ENCODE data around the gene HSPBP1. TPM values are rescaled to one million over a fixed set of nuclear protein-coding genes. Genes with fewer than 3 reads are reported as not detected.

The HSPBP1 gene
- polyA plus RNA-seq, 1 donor: 25.6 TPM

DNA sequence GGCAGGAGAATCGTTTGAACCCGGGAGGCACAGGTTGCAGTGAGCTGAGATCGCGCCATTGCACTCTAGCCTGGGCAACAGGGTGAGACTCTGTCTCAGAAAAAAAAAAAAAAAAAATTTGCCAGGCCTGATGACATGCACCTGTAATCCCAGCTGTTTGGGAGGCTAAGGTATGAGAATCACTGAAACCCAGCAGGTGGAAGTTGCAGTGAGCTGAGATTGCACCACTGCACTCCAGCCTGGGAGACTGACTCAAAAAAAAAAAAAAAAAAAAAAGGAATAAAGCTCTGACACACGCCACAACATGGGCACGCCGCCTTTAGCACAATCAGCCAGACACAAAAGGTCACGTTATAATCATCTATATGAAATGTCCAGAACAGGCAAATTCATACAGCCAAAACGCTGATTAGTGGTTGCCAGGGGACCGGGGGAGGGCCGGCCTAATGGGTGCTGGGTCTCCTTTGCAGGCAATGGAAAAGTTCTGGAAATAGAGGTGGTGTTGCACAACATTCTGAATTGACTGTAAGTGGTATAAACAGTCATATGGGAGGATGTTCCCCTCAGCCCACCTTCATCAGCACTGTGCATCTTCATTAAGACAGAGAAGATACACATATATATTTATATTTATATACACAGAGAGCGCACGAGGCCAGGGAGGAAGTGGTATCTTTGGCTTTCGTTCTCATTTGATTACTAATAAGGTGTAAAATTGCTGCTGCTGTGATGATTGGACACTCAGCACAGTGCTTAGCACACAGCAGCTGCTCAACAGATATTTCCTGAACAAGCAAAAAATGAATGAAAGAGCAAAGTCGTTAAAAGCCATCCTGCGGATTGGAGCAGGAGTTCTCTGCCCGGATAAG, 3.8 kb downstream of the HSPBP1 start:
- DNase-seq (ENCODE audit: low read depth): no peak

- DNase-seq (ENCODE audit: low read depth): no peak
These were observed 5.8 kb downstream of the HSPBP1 start for GRCh38 chr19:55273978-55274707.

- no peak for DNase-seq (ENCODE audit: low read depth)
These were observed 7.8 kb downstream of the HSPBP1 start for GRCh38 chr19:55272142-55272541.

GRCh38 chr19:55270172-55270942, 9.6 kb downstream of the HSPBP1 start:
- no peak for DNase-seq (ENCODE audit: low read depth)

DNA sequence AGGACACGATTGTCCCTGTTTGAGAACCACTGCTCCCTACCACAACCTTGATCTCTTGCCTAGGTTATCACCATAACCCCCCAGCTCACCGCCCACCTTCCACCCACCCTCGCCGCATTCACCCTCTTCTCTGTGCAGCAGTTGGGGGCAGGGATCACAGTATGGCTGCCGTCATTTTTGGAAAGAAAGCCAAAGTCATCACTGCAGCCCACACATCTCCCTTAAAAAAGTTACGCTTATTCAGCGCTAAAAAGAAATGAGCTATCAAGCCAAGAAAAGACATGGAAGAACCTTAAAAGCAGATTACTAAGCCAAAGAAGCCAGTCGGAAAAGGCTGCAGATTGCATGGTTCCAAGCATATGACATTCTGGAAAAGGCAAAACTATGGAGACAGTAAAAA, 10.6 kb downstream of the HSPBP1 start:
- DNase-seq (ENCODE audit: low read depth): no peak

DNA sequence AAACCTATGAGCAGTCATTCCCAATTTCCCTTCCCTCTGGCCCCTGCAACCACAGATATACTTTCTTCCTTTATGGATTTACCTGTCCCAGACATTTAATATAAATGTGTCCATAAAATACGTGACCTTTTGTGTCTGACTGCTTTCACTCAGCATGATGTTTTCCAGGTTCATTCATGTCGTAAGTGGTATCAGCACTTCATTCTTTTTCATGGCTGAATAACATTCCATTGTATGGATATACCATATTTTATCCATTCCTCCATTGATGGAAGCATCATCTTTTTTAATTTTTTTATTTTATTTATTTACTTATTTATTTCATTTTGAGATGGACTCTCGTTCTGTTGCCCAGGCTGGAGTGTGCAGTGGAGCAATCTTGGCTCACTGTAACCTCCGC, 13.1 kb downstream of the HSPBP1 start:
- no peak for DNase-seq (ENCODE audit: low read depth)

DNA sequence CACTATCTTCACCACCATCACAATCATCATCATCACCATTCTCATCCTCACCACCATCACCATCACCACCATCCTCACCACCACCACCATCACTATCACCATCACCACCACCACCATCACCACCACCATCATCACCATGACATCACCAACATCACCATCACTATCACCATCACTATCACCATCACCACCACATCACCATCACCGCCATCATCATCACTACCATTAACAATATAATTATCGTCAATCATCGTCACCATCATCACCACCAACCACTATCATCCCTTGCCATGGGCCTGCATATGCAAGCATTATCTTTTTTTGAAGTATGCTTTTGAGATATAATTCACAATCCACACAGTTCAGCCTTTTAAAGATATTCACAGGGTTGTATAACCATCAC, 13.5 kb downstream of the HSPBP1 start:
- DNase-seq (ENCODE audit: low read depth): no peak

DNA sequence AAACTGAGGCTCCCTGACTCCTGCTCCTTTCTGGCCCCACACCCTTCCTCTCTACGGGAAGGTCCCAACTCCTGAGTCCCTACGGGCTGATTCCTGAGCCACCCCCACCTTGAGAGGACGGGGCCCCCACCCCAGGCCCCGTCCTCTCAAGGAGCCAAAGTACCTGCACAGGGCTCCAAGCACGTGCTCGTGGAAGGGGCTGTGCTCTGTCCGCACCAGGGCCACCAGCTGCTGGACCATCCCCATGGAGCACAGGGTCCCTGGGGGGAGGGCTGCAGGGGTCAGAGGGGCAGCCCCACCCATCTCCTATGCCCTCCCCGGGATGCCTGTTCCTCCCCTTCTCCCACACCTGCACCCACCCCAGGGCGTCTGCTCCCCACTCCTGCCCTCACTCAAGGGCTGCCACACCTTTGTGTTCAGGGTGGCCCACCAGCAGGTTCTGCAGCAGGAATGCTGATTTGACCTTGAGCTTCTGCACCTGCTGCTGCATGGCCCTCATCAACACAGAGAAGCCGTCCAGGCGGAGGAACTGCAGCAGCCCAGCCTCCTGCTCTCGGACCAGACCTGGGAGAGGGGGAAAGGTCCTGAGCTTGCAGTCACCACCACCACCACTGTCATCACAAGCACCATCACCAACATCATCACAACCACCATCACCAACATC, 14.1 kb downstream of the HSPBP1 start:
- DNase-seq (ENCODE audit: low read depth): no peak

- DNase-seq (ENCODE audit: low read depth): no peak
These were observed 14.7 kb downstream of the HSPBP1 start for GRCh38 chr19:55265173-55265572.

GRCh38 chr19:55264531-55264930, 15.4 kb downstream of the HSPBP1 start:
- no peak for DNase-seq (ENCODE audit: low read depth)

DNA sequence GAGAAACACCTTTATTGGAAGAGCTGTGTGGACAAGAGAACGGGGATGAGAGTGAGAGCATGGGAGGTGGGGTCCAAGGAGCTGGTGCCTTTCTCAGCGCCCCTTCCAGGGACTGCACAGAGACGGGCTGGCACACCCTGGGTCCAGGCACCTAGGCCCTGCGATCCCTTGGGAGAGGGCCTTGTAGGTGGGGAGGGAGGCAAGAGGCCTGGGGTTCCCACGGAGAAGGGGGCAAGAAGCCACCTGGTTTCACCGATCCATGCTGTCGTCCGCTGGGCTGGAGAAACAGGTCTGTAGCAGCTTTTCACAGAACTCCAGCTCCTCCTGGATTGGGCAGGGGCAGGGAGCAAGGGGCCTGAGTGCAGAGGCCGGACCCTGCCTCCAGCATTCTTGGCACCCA, 17.6 kb downstream of the HSPBP1 start:
- DNase-seq (ENCODE audit: low read depth): no peak

DNA sequence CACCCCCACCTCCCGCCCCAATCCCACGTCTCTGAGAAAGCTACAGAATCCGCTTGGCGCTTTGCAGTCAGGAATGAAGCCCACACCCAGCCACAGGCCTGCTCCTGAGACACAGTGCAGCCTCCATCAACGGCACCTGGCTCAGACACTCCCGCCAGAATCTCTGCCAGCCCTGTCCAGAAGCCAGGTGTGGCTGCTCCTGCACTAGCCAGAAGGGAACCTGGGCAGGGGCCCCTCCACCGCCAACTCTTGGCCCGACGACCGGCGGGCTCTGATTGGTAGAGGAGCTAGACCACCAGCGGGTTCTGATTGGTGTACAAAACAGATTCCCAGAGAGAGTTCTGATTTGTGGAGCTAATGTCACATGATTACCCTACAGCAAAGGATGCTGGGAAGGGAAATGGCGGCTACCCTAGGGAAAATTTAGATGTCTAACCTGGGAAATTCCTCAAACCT, 18.2 kb downstream of the HSPBP1 start:
- no peak for DNase-seq (ENCODE audit: low read depth)

DNA sequence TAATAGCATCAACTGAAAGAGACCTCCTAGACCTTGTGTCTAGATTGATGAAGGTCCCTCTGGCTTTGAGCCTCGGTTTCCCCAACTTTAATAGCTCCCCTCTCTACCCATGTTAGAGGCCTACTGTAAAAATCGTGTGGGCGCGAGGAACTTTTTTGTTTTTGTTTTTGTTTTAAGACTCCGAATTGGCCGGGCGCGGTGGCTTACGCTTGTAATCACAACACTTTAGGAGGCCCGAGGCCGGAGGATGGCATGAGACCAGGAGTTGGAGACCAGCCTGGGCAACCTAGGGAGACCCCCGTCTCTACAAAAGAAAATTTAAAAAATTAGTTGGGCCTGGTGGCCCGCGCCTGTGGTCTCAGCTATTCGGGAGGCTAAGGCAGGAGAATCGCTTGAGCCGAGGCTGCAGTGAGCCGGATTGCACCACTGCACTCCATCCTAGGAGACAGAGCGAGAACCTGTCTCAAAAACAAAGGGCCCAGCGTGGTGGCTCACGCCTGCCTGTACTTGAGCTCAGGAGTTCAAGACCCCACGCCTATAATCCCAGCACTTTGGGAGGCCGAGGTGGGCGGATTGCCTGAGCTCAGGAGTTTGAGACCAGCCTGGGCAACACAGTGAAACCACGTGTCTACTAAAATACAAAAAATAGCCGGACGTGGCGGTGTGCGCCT, 20.2 kb downstream of the HSPBP1 start:
- DNase-seq (ENCODE audit: low read depth): no peak

DNA sequence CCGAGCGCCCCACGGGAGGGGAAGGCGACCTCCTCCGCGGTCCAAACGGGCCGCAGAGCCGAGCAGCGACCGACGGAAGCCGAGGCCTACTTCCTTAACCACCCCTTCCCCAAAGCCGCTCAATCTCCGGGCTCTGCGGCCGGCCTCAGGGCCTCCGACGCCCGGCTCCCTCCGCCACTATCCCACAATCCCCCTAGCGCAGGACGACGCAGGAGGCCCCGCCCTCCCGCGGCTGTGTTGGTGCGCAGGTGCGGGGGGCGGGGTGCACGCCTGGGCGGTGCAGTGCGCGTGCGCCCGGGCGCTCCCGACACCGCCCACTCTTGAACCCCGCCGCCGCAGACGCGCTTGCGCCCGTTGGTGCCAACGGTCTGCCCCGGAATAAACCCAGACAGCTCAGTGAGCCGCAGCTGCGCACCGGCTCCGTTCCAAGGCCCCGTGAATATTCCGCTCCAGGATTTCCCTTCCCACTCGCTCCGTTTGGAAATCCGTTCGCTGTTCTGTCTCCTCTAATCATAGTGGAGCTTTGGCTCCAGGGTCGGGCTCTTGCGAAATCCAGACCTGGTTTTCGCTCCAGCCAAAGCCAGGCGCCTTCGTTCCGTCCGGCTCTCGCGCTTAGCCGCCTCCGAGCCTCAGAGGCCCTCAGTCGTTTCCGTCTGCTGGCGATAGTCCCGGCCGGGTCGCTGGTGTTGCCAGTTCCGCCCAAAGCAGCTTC, 20.9 kb downstream of the HSPBP1 start, which contains the start of gene PPP6R1:
Gene PPP6R1, minus strand, starts transcription at position 190 of the 712 bp plus-strand sequence. CDS start 11,914 bp downstream, outside the sequence.
- DNase-seq (ENCODE audit: low read depth): peak; percentile 99

DNA sequence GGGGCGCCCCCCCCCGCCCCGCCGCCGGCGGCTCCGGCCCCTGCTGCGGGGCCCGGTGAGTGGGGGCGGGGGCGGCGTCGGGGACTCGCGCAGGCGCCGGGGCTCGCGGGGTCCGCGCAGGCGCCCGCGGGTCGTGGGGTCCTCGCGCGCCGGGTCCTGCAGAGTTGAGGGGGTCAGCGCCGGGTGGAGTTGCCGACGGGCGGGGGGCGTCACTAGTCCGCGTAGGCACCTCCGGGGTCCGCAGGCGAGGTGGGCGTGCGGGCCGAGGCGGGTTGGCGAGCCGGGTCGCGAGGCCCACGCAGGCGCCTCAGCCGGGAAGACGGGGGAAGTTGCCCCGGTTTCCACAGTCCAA, 21.5 kb downstream of the HSPBP1 start:
- DNase-seq (ENCODE audit: low read depth): no peak

DNA sequence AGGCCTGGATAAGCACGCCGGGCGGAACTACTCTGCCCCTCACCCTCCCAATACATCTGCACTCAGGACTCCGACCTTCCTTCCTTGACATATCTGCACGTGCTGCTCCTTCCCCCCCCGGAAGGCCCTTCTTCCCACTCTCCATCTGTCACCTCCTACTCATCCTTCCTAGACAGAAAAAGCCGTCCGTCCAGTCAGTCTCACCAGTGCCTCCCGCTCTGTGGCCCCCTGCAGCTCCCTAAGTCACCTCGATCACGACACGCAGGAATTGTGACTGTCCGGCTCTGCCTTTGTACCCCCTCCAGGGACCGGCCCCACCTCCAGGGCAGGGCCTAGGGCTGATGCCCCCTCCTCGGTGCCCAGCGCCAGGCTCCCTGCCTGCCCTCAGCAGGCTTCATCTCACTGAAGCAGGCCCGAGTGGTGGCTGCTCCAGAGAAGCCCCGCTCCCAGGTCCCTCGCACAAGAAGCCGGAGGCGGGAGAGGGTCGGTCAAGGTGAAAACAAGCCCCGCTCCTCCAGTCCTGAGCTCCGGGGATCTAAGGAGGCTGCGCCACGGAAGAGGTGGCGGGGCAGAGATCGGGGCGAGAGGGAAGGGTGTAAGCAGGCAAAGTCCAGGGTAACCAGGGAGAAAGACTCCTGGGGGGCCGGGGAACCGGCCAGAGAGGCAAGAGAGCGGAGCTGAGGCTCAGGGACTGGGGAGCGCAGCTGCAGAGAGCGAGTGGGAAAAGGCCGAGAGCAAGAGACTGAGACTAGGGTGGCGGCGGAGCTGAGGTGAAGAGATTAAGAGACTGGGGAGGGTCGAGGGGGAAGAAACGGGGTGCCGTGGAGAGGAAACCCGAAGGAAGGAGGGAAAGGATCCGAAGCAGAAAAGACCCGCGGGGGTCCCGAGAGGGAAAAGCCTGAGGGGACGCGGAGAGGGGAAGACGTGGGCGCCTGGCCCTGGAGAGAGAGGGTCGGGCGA, 22.2 kb downstream of the HSPBP1 start:
- DNase-seq (ENCODE audit: low read depth): no peak

GRCh38 chr19:55256562-55257460, 23.1 kb downstream of the HSPBP1 start:
- no peak for DNase-seq (ENCODE audit: low read depth)
